Fibroblast of lung (primary cell): ENCODE data around the gene CCDC85B. TPM values are rescaled to one million over a fixed set of nuclear protein-coding genes. Genes with fewer than 3 reads are reported as not detected.

Source experiments
- DNase-seq, 2 donors: peaks; one replicate each; pipeline versions ENCODE4 v3.0.0 to v3.0.0-alpha.2; 2010; ENCODE audit warnings: low read depth in 2 of 2
- H2AFZ ChIP-seq: 2 replicates; pipeline ENCODE4 v1.5.1; 2012; ENCODE audit warnings: low read length, control low read depth, inconsistent platforms
- H3K27ac ChIP-seq: 2 replicates; pipeline ENCODE4 v1.5.1; 2011; ENCODE audit warnings: low read length, control low read depth; ENCODE audit not compliant: insufficient read depth
- H3K27me3 ChIP-seq: 2 replicates; pipeline ENCODE4 v1.5.1; 2011; ENCODE audit warnings: mild to moderate bottlenecking, low read length; ENCODE audit not compliant: control insufficient read depth, insufficient read depth
- H3K36me3 ChIP-seq: 2 replicates; pipeline ENCODE4 v1.5.1; 2011; ENCODE audit warnings: low read length; ENCODE audit not compliant: control insufficient read depth, insufficient read depth
- H3K4me1 ChIP-seq: 2 replicates; pipeline ENCODE4 v1.5.1; 2011; ENCODE audit warnings: low read length; ENCODE audit not compliant: control insufficient read depth, insufficient read depth; ENCODE audit errors: extremely low read depth
- H3K4me2 ChIP-seq: 2 replicates; pipeline ENCODE4 v1.5.1; 2011; ENCODE audit warnings: low read length, control low read depth; ENCODE audit not compliant: insufficient read depth; ENCODE audit errors: extremely low read depth
- H3K4me3 ChIP-seq, 4 experiments: fragments of 200-600 bp in 1 of 4; sonication (generic) in 1 of 4; replicated peaks in 1 of 4; 2 replicates each; pipeline ENCODE4 v1.5.1; 2011 to 2016; ENCODE audit warnings: low read length in 4 of 4, low read depth in 3 of 4, mild to moderate bottlenecking in 3 of 4, control low read depth in 2 of 4, inconsistent platforms in 1 of 4, mixed read lengths in 1 of 4; ENCODE audit not compliant: insufficient read depth in 1 of 4; ENCODE audit errors: control extremely low read depth in 1 of 4
- H3K79me2 ChIP-seq: 2 replicates; pipeline ENCODE4 v1.5.1; 2012; ENCODE audit warnings: mild to moderate bottlenecking, low read length, inconsistent platforms; ENCODE audit not compliant: control insufficient read depth, insufficient read depth
- H3K9ac ChIP-seq: 2 replicates; pipeline ENCODE4 v1.5.1; 2011; ENCODE audit warnings: mild to moderate bottlenecking, low read length, control low read depth; ENCODE audit not compliant: insufficient read depth
- H3K9me3 ChIP-seq: 2 replicates; pipeline ENCODE4 v1.5.1; 2012; ENCODE audit warnings: low read depth, low read length; ENCODE audit not compliant: control insufficient read depth, insufficient read depth
- H4K20me1 ChIP-seq: 2 replicates; pipeline ENCODE4 v1.5.1; 2011; ENCODE audit warnings: low read length; ENCODE audit not compliant: control insufficient read depth, insufficient read depth; ENCODE audit errors: extremely low read depth
- CTCF ChIP-seq, 2 donors: IDR thresholded peaks in 1 of 2; conservative IDR thresholded peaks in 1 of 2; 1 replicate in 1 of 2; 2 replicates in 1 of 2; pipeline ENCODE4 v1.5.1; 2011 to 2012; ENCODE audit warnings: low read length in 2 of 2, control low read depth in 1 of 2, inconsistent platforms in 1 of 2, low read depth in 1 of 2, mild to moderate bottlenecking in 1 of 2
- EZH2 ChIP-seq: IDR thresholded peaks from 2 replicates; pipeline ENCODE4 v1.5.1; 2012; ENCODE audit warnings: low read length, control low read depth, mild to moderate bottlenecking; ENCODE audit errors: missing control alignments
- polyA plus RNA-seq, 2 donors: library from polyadenylated mRNA; depleted of rRNA in 1 of 2; stranded (reverse) in 1 of 2; unstranded in 1 of 2; fragments of >200 nt; gene quantifications; 2 replicates each; pipeline ENCODE4 v1.2.1, GENCODE V29; 2011 to 2012; ENCODE audit warnings: missing spikeins in 1 of 2
- total RNA-seq: library from RNA; depleted of rRNA; stranded (reverse); fragments of >200 nt; gene quantifications from 2 replicates; pipeline ENCODE4 v1.2.1, GENCODE V29; 2014

The CCDC85B gene
- total and polyA plus RNA-seq, 2 donors (not counting 1 experiment from before 2014, with no cell fraction given): 18.1 to 118 TPM

- Histone ChIP-seq H3K27ac (peak overlapping the region; percentile 98), H3K36me3 (peaks cover 39% of the 10 kb centered on the region), H3K27me3 (no peaks in the 10 kb centered on the region), H3K9ac (peak overlapping the region; percentile 94), H3K9me3 (no peaks in the 10 kb centered on the region), H3K4me1 (peaks cover 19% of the 10 kb centered on the region), H3K4me2 (peak overlapping the region; percentile 73), H3K79me2 (peaks cover 51% of the 10 kb centered on the region), H2AFZ (no peak overlapping the region), H4K20me1 (peaks cover 4% of the 10 kb centered on the region), H3K4me3 (peak overlapping the region; percentile 90 to 99 (median 96))
- peak in 1 of 2 donors; percentile 12 for DNase-seq
- TF ChIP-seq CTCF (conservative IDR thresholded peaks at IDR 0.05 in 1 of 2, IDR thresholded peaks at IDR 0.05 in 1 of 2; ENCODE audit: low read depth in 1 of 2, low read length in 2 of 2) (no peak), EZH2 (no peak)
Observed at GRCh38 chr11:65861165-65861505, 29.3 kb upstream of the CCDC85B start.

GRCh38 chr11:65861533-65862183 lies 28.8 kb upstream of the CCDC85B start:
- peaks cover 45% of the 10 kb centered on the region for H3K79me2 ChIP-seq
- peak overlapping the region; percentile 94 for H3K9ac ChIP-seq

More at GRCh38 chr11:65861533-65862183, 28.8 kb upstream of the CCDC85B start:
- peak overlapping the region; percentile 98 for H3K27ac ChIP-seq
- peaks cover 15% of the 10 kb centered on the region for H3K4me1 ChIP-seq
- no peaks in the 10 kb centered on the region for H3K27me3 ChIP-seq
- peak overlapping the region; percentile 73 for H3K4me2 ChIP-seq
- no peaks in the 10 kb centered on the region for H3K9me3 ChIP-seq
- peak overlapping the region; percentile 90 to 99 (median 96) for H3K4me3 ChIP-seq
- no peak for DNase-seq
- no peaks in the 10 kb centered on the region for H4K20me1 ChIP-seq
- no peak overlapping the region for H2AFZ ChIP-seq
- no peak for TF ChIP-seq EZH2
- TF ChIP-seq CTCF (conservative IDR thresholded peaks at IDR 0.05 in 1 of 2, IDR thresholded peaks at IDR 0.05 in 1 of 2; ENCODE audit: low read depth in 1 of 2, low read length in 2 of 2): no peak
- H3K36me3 ChIP-seq: peaks cover 38% of the 10 kb centered on the region
